Adrenal gland (tissue), 12 donors: Measurements from ENCODE around the gene CTSL. TPM values are rescaled to one million over a fixed set of nuclear protein-coding genes. Genes with fewer than 3 reads are reported as not detected.
A peak's percentile ranks its signal among the peaks of the same experiment; 100 is the strongest.

ENCODE experiments used
- DNase-seq, 7 donors: peaks; one replicate each; pipeline ENCODE4 v3.0.0-alpha.2; 2019 to 2020
- H3K27ac ChIP-seq, 5 donors: fragments of 200-600 bp; sonication (generic) in 4 of 5; 1 replicate in 3 of 5; 2 replicates in 2 of 5; pipeline versions ENCODE4 v1.5.1 to v1.8.0; 2016 to 2020; ENCODE audit warnings: mild to moderate bottlenecking in 1 of 5
- H3K27me3 ChIP-seq: fragments of 200-600 bp; 2 replicates; pipeline ENCODE4 v1.8.0; 2021
- H3K36me3 ChIP-seq, 2 donors: fragments of 200-600 bp; replicated peaks in 1 of 2; 1 replicate in 1 of 2; 2 replicates in 1 of 2; pipeline versions ENCODE4 v1.5.1 to v1.8.0; 2018 to 2022
- H3K4me1 ChIP-seq, 2 donors: fragments of 200-600 bp; replicated peaks in 1 of 2; 1 replicate in 1 of 2; 2 replicates in 1 of 2; pipeline versions ENCODE4 v1.5.1 to v1.8.0; 2018 to 2021
- H3K4me3 ChIP-seq, 4 donors: fragments of 200-600 bp; sonication (generic) in 3 of 4; one replicate each; pipeline ENCODE4 v1.5.1; 2016 to 2018
- H3K9me3 ChIP-seq, 3 donors: fragments of 200-600 bp; sonication (generic) in 1 of 3; replicated peaks in 1 of 3; 1 replicate in 2 of 3; 2 replicates in 1 of 3; pipeline versions ENCODE4 v1.5.1 to v1.8.0; 2016 to 2021
- POLR2A ChIP-seq, 2 donors: fragments of 450-650 bp; IDR thresholded peaks; one replicate each; pipeline ENCODE4 v1.6.1; 2017; ENCODE audit warnings: antibody characterized with exemption in 2 of 2, mild to moderate bottlenecking in 2 of 2, moderate library complexity in 1 of 2
- WGBS, 4 donors: extraction: QIAGEN DNeasy Blood & Tissue Kit in 2 of 4; methylation state at CpG; one replicate each; pipeline versions ENCODE4 v1.1.5 to v1.1.7; 2013 to 2017; 5-methylcytosine and 5-hydroxymethylcytosine counted together
- intact Hi-C, 2 donors: fragments of 100-400 bp; cut with DNase I; formaldehyde crosslinking; loops; one replicate each; pipeline versions ENCODE4 v1.14.1 to v1.15.0; 2022 to 2023
- polyA plus RNA-seq, 3 donors: library from polyadenylated mRNA; stranded (reverse); fragments of 200-250 nt in 2 of 3; fragments of 350-450 nt in 1 of 3; fragmentation: Illumina TruSeq in 1 of 3; extraction: RNeasy Lipid Tissue Mini Kit (QIAGEN cat#74804) in 1 of 3; gene quantifications; one replicate each; pipeline ENCODE4 v1.2.3, GENCODE V29; 2013 to 2014
- total RNA-seq, 9 donors: library from RNA; depleted of rRNA in 4 of 9; stranded (reverse); fragments of >200 nt in 4 of 9; fragments of 120-200 nt in 1 of 9; fragmentation: NEBNext Ultra II Directional in 1 of 9; extraction: Animal tissue kit (Norgen Biotek cat#: 25700) in 1 of 9; gene quantifications; one replicate each; pipeline versions ENCODE4 v1.1.0 to v1.2.4, GENCODE V29; 2013 to 2023
- TF ChIP-seq, protein P1 (sequence below), 6 experiments: fragments of 450-650 bp in 4 of 6; fragments of 200-600 bp in 2 of 6; sonication (generic) in 1 of 6; IDR thresholded peaks; 1 replicate in 5 of 6; 2 replicates in 1 of 6; pipeline versions ENCODE4 v1.5.1 to v1.8.0; 2016 to 2021; ENCODE audit warnings: antibody characterized with exemption in 6 of 6, mild to moderate bottlenecking in 2 of 6, moderate library complexity in 1 of 6
- donor health status: healthy with polysubstance abuse.
- donor health status: Bipolar disorder and iron deficiency.
- donor health status: DM: yes; HTN: yes; CAD: no.
- donor health status: DM: no; HTN: no; CAD: no.
- donor health status: DM: no; HTN: no; CAD: no.
- donor health status: DM: yes; HTN: yes; CAD: no.

CTSL gene
- total and polyA plus RNA-seq, 12 donors = 65.2 to 208 (median 136) TPM

GRCh38 chr9:87677776-87678587, 47.9 kb upstream of the CTSL start:
- Histone ChIP-seq H3K27me3 (no peaks in the 10 kb centered on the region), H3K4me1 (no peaks in the 10 kb centered on the region), H3K36me3 (no peaks in the 10 kb centered on the region), H3K9me3 (no peaks in the 10 kb centered on the region), H3K4me3 (no peak overlapping the region), H3K27ac (no peak overlapping the region)
- 79 to 83% (median 82%) methylated on average over 14 to 17 of the region's 17 CpGs for WGBS, 4 donors
- no peak for TF ChIP-seq POLR2A (IDR thresholded peaks at IDR 0.05)
- TF ChIP-seq, protein P1, sequence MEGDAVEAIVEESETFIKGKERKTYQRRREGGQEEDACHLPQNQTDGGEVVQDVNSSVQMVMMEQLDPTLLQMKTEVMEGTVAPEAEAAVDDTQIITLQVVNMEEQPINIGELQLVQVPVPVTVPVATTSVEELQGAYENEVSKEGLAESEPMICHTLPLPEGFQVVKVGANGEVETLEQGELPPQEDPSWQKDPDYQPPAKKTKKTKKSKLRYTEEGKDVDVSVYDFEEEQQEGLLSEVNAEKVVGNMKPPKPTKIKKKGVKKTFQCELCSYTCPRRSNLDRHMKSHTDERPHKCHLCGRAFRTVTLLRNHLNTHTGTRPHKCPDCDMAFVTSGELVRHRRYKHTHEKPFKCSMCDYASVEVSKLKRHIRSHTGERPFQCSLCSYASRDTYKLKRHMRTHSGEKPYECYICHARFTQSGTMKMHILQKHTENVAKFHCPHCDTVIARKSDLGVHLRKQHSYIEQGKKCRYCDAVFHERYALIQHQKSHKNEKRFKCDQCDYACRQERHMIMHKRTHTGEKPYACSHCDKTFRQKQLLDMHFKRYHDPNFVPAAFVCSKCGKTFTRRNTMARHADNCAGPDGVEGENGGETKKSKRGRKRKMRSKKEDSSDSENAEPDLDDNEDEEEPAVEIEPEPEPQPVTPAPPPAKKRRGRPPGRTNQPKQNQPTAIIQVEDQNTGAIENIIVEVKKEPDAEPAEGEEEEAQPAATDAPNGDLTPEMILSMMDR (IDR thresholded peaks at IDR 0.05) = no peak
- no peak for DNase-seq
- intact Hi-C loops = no loop called here

- Histone ChIP-seq H3K4me1 (no peaks in the 10 kb centered on the region), H3K4me3 (no peak overlapping the region), H3K9me3 (no peaks in the 10 kb centered on the region), H3K27ac (no peak overlapping the region), H3K36me3 (no peaks in the 10 kb centered on the region), H3K27me3 (no peaks in the 10 kb centered on the region)
- DNase-seq = peak; percentile 52 to 83 (median 67)
- TF ChIP-seq, protein P1 (IDR thresholded peaks at IDR 0.05) = peak; percentile 72 to 83 (median 78)
- no peak for TF ChIP-seq POLR2A (IDR thresholded peaks at IDR 0.05)
- intact Hi-C loops = no loop called here
- WGBS, 4 donors = 48 to 77% (median 65%) methylated on average over 7 to 9 of the region's 9 CpGs
Observed at GRCh38 chr9:87678650-87679355, 47.1 kb upstream of the CTSL start.

DNA sequence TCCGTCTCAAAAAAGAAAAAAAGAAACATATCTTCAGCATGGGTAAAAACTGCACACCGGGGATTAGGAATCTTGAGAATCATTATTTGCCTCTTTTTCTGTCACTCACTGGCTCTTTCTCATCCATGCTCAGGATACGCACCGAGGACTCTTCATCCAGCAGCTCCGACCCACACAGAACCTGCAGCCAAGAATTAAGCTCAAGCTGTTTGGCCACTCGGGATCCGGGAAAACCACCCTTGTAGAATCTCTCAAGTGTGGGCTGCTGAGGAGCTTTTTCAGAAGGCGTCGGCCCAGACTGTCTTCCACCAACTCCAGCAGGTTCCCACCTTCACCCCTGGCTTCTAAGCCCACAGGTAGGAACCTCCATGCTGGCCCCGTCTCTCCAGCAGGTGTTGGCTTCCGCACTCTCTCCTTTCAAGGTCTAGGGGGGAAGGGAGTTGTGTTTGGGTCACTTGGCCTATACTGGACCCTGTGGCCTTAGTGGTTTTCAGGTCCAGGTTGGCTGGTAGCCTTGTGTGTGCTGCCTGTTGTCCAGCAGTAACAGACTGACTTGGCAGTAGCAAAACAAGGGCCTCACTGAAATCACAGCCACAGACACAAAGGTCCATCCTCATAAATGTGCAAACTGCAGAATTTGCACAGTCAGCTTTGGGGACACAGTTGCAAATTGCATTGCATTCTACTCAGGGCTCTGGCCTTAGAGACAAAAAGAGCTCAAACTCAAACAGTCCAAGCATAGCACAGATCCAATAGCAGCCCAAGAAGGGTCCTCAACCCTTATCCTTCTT, 44.5 kb upstream of the CTSL start:
- TF ChIP-seq POLR2A (IDR thresholded peaks at IDR 0.05) = no peak
- TF ChIP-seq, protein P1 (IDR thresholded peaks at IDR 0.05) = no peak
- WGBS, 4 donors = 77 to 96% (median 91%) methylated on average over 11 of the region's 11 CpGs

GRCh38 chr9:87682085-87682484, 43.8 kb upstream of the CTSL start:
- Histone ChIP-seq H3K27me3 (no peaks in the 10 kb centered on the region), H3K4me3 (no peak overlapping the region), H3K27ac (no peak overlapping the region), H3K4me1 (peaks cover 0 to 13% of the 10 kb centered on the region in 2 donors), H3K36me3 (no peaks in the 10 kb centered on the region), H3K9me3 (no peaks in the 10 kb centered on the region)
- intact Hi-C loops = loop anchor here (5.0 to 10.0 kb wide), 2 partner anchors 130 to 363 kb away; no protein-coding TSS in a partner anchor
- TF ChIP-seq POLR2A (IDR thresholded peaks at IDR 0.05) = no peak
- TF ChIP-seq, protein P1 (IDR thresholded peaks at IDR 0.05) = no peak
- peak in 1 of 7 donors; percentile 7 for DNase-seq
- 69 to 84% (median 76%) methylated on average over 4 of the region's 4 CpGs for WGBS, 4 donors

More for the DNA sequence above, 44.5 kb upstream of the CTSL start:
- DNase-seq = peak in 1 of 7 donors; percentile 12
- H3K27me3 ChIP-seq = no peaks in the 10 kb centered on the region
- H3K9me3 ChIP-seq = no peaks in the 10 kb centered on the region
- intact Hi-C loops = loop anchor here (5.0 to 10.0 kb wide), 2 partner anchors 131 to 363 kb away; no protein-coding TSS in a partner anchor
- H3K27ac ChIP-seq = no peak overlapping the region
- H3K4me3 ChIP-seq = no peak overlapping the region
- peaks cover 0 to 13% of the 10 kb centered on the region in 2 donors for H3K4me1 ChIP-seq
- no peaks in the 10 kb centered on the region for H3K36me3 ChIP-seq
